Stimulated activated naive CD8-positive, alpha-beta T cell treated with anti-CD3 and anti-CD28 coated beads, Interleukin-15, amount 100 ng/mL, for 72 hours (primary cell): ENCODE results near the gene ERMP1.
"Not testable (repeated sequence)": the region's sequence is repeated elsewhere in the genome, so short reads cannot be mapped to it uniquely, and the experiment has no call there.

Source experiments
- ATAC-seq: fragments of 150-1000 bp; cut with Tn5 transposase; 2 replicates; pipeline ENCODE4 v1.10.0; 2021; ENCODE audit warnings: mild to moderate bottlenecking, moderate library complexity
- DNase-seq, 2 donors: peaks; one replicate each; pipeline ENCODE4 v3.0.0; 2021 to 2022
- H3K27ac Mint-ChIP-seq, 2 donors: one replicate each; pipeline ENCODE4 v1.8.0; 2022; ENCODE audit warnings: mild to moderate bottlenecking in 2 of 2, mixed read lengths in 2 of 2, moderate library complexity in 2 of 2
- H3K27me3 Mint-ChIP-seq: one replicate; pipeline ENCODE4 v1.8.0; 2022; ENCODE audit warnings: mixed read lengths
- H3K4me1 Mint-ChIP-seq: one replicate; pipeline ENCODE4 v1.8.0; 2022; ENCODE audit warnings: mild to moderate bottlenecking, mixed read lengths
- H3K4me3 Mint-ChIP-seq, 2 donors: one replicate each; pipeline ENCODE4 v1.8.0; 2022; ENCODE audit warnings: mild to moderate bottlenecking in 2 of 2, mixed read lengths in 2 of 2, moderate library complexity in 1 of 2
- H3K9me3 Mint-ChIP-seq, 2 donors: one replicate each; pipeline ENCODE4 v1.8.0; 2022; ENCODE audit warnings: mixed read lengths in 2 of 2

ERMP1 gene

GRCh38 chr9:5811751-5812150 is 21.2 kb downstream of the ERMP1 start:
- H3K4me1 Mint-ChIP-seq = no peaks in the 10 kb centered on the region
- ATAC-seq = no peak
- no peak overlapping the region for H3K4me3 Mint-ChIP-seq
- H3K27me3 Mint-ChIP-seq = no peaks in the 10 kb centered on the region
- no peak for DNase-seq
- no peak overlapping the region for H3K27ac Mint-ChIP-seq
- no peaks in the 10 kb centered on the region for H3K9me3 Mint-ChIP-seq

- DNase-seq = no peak
- no peak for ATAC-seq
- Mint-ChIP-seq H3K27me3 (no peaks in the 10 kb centered on the region), H3K4me3 (no peak overlapping the region), H3K27ac (no peak overlapping the region), H3K9me3 (no peaks in the 10 kb centered on the region), H3K4me1 (peaks cover 6% of the 10 kb centered on the region)
These were observed 27.4 kb downstream of the ERMP1 start for GRCh38 chr9:5805478-5805877.

GRCh38 chr9:5801739-5802113 is 31.2 kb downstream of the ERMP1 start:
- ATAC-seq (no peak), DNase-seq (no peak)
- Mint-ChIP-seq H3K9me3 (no peaks in the 10 kb centered on the region), H3K27ac (no peak overlapping the region), H3K4me1 (peaks cover 17% of the 10 kb centered on the region), H3K27me3 (no peaks in the 10 kb centered on the region), H3K4me3 (no peak overlapping the region)

- H3K9me3 Mint-ChIP-seq = no peaks in the 10 kb centered on the region
- H3K27ac Mint-ChIP-seq = peak overlapping the region in 1 of 2 donors; percentile 33
- no peaks in the 10 kb centered on the region for H3K27me3 Mint-ChIP-seq
These were observed 31.8 kb downstream of the ERMP1 start for GRCh38 chr9:5800969-5801738.

GRCh38 chr9:5800378-5800777 is 32.5 kb downstream of the ERMP1 start:
- not testable (repeated sequence) for DNase-seq, H3K4me3 Mint-ChIP-seq, ATAC-seq, H3K9me3 Mint-ChIP-seq, H3K27me3 Mint-ChIP-seq, H3K27ac Mint-ChIP-seq
- peaks cover 17% of the 10 kb centered on the region for H3K4me1 Mint-ChIP-seq

More at GRCh38 chr9:5800969-5801738, 31.8 kb downstream of the ERMP1 start:
- Mint-ChIP-seq H3K4me3 (no peak overlapping the region), H3K4me1 (peaks cover 17% of the 10 kb centered on the region)
- ATAC-seq (no peak), DNase-seq (no peak)

GRCh38 chr9:5799314-5799713 is 33.6 kb downstream of the ERMP1 start:
- no peak overlapping the region for H3K4me3 Mint-ChIP-seq
- H3K4me1 Mint-ChIP-seq = peaks cover 19% of the 10 kb centered on the region
- DNase-seq = no peak
- no peak for ATAC-seq
- no peak overlapping the region for H3K27ac Mint-ChIP-seq
- no peaks in the 10 kb centered on the region for H3K27me3 Mint-ChIP-seq
- no peaks in the 10 kb centered on the region for H3K9me3 Mint-ChIP-seq

- no peaks in the 10 kb centered on the region for H3K9me3 Mint-ChIP-seq
- H3K4me3 Mint-ChIP-seq = no peak overlapping the region
- DNase-seq (no peak), ATAC-seq (no peak)
- H3K27me3 Mint-ChIP-seq = no peaks in the 10 kb centered on the region
- H3K4me1 Mint-ChIP-seq = peaks cover 26% of the 10 kb centered on the region
- no peak overlapping the region for H3K27ac Mint-ChIP-seq
These were observed 34.3 kb downstream of the ERMP1 start for GRCh38 chr9:5798581-5798980.

GRCh38 chr9:5796298-5796697 is 36.6 kb downstream of the ERMP1 start:
- no peaks in the 10 kb centered on the region for H3K27me3 Mint-ChIP-seq
- H3K9me3 Mint-ChIP-seq = no peaks in the 10 kb centered on the region
- H3K27ac Mint-ChIP-seq = no peak overlapping the region
- DNase-seq (no peak), ATAC-seq (no peak)
- H3K4me3 Mint-ChIP-seq = no peak overlapping the region
- H3K4me1 Mint-ChIP-seq = peaks cover 42% of the 10 kb centered on the region

GRCh38 chr9:5793812-5794211 is 39.1 kb downstream of the ERMP1 start:
- Mint-ChIP-seq H3K9me3 (no peaks in the 10 kb centered on the region), H3K4me3 (no peak overlapping the region), H3K27me3 (no peaks in the 10 kb centered on the region), H3K27ac (no peak overlapping the region), H3K4me1 (peaks cover 41% of the 10 kb centered on the region)
- DNase-seq (no peak), ATAC-seq (peak; percentile 46)

- peaks cover 56% of the 10 kb centered on the region for H3K4me1 Mint-ChIP-seq
- H3K27ac Mint-ChIP-seq = no peak overlapping the region
- DNase-seq (no peak), ATAC-seq (no peak)
- no peak overlapping the region for H3K4me3 Mint-ChIP-seq
- H3K9me3 Mint-ChIP-seq = no peaks in the 10 kb centered on the region
- H3K27me3 Mint-ChIP-seq = no peaks in the 10 kb centered on the region
These were observed 41.0 kb downstream of the ERMP1 start for GRCh38 chr9:5791870-5792269.

GRCh38 chr9:5790923-5791322 is 42.0 kb downstream of the ERMP1 start:
- Mint-ChIP-seq H3K27ac (no peak overlapping the region), H3K4me3 (no peak overlapping the region), H3K9me3 (no peaks in the 10 kb centered on the region), H3K4me1 (peaks cover 56% of the 10 kb centered on the region), H3K27me3 (no peaks in the 10 kb centered on the region)
- ATAC-seq (no peak), DNase-seq (no peak)

GRCh38 chr9:5789489-5789888 is 43.4 kb downstream of the ERMP1 start:
- Mint-ChIP-seq H3K27me3 (no peaks in the 10 kb centered on the region), H3K4me1 (peaks cover 55% of the 10 kb centered on the region), H3K4me3 (no peak overlapping the region), H3K9me3 (no peaks in the 10 kb centered on the region), H3K27ac (no peak overlapping the region)
- ATAC-seq = no peak
- DNase-seq = no peak

- Mint-ChIP-seq H3K27ac (peak overlapping the region in 1 of 2 donors; percentile 2), H3K27me3 (no peaks in the 10 kb centered on the region), H3K4me1 (peaks cover 38% of the 10 kb centered on the region), H3K9me3 (peaks cover 7% of the 10 kb centered on the region in 2 donors), H3K4me3 (no peak overlapping the region)
- ATAC-seq (peak; percentile 26), DNase-seq (no peak)
These were observed 45.1 kb downstream of the ERMP1 start for GRCh38 chr9:5787759-5788302.

- H3K4me3 Mint-ChIP-seq = no peak overlapping the region
- H3K27ac Mint-ChIP-seq = peak overlapping the region in 1 of 2 donors; percentile 2
- H3K9me3 Mint-ChIP-seq = peaks cover 13 to 14% of the 10 kb centered on the region in 2 donors
- ATAC-seq = no peak
- DNase-seq = no peak
- peaks cover 37% of the 10 kb centered on the region for H3K4me1 Mint-ChIP-seq
- H3K27me3 Mint-ChIP-seq = no peaks in the 10 kb centered on the region
These were observed 45.7 kb downstream of the ERMP1 start for GRCh38 chr9:5787220-5787619.

- H3K27ac Mint-ChIP-seq = no peak overlapping the region
- peak; percentile 18 for ATAC-seq
- no peak overlapping the region for H3K4me3 Mint-ChIP-seq
- no peaks in the 10 kb centered on the region for H3K27me3 Mint-ChIP-seq
- H3K9me3 Mint-ChIP-seq = peaks cover 20% of the 10 kb centered on the region in 2 donors
- DNase-seq = no peak
- H3K4me1 Mint-ChIP-seq = peaks cover 31% of the 10 kb centered on the region
These were observed 46.4 kb downstream of the ERMP1 start for GRCh38 chr9:5786370-5787127.
